Measurements from ENCODE around the gene CAMK2B. TPM values are rescaled to one million over a fixed set of nuclear protein-coding genes. Genes with fewer than 3 reads are reported as not detected.
"Not testable (repeated sequence)": the region's sequence is repeated elsewhere in the genome, so short reads cannot be mapped to it uniquely, and the experiment has no call there.

The CAMK2B gene
- total and polyA plus RNA-seq, 7 experiments from 2014 or later, result 0.12 to 0.61 TPM; not detected in 5

DNA sequence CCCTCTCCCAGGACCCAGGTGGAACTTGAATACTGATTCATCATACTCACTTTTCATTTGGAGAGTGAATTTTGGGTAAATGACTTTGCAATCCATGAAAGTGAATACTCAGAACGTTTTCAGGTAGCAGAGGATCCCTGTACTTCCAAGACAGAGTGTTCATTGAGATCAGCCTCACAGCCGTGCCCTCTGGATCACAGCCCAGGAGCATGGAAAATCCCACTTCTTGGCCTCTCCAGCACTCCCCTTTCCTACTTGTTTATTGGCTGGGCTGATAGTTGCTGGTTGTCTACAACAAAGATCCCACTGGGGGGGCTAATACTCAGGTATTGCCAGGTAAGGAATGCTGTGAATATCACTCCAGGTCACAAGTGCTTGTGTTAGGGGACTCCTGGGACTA, 142.0 kb downstream of the CAMK2B start:
- intact Hi-C loops (cut with micrococcal nuclease), result no loop called here
- Histone ChIP-seq H3K9me3 (ENCODE audit: control insufficient read depth in 2 of 3, low read length in 3 of 3) (no peaks in the 10 kb centered on the region), H3K4me3 (ENCODE audit: low read length) (no peak overlapping the region), H3K27me3 (ENCODE audit: control insufficient read depth in 2 of 2, insufficient read depth in 2 of 2, low read length in 2 of 2) (no peaks in the 10 kb centered on the region), H3K4me1 (ENCODE audit: control insufficient read depth in 2 of 2, insufficient read depth in 2 of 2, low read length in 2 of 2) (no peaks in the 10 kb centered on the region), H3K36me3 (ENCODE audit: control insufficient read depth in 2 of 3, insufficient read depth in 3 of 3, low read length in 3 of 3) (no peaks in the 10 kb centered on the region), H3K27ac (ENCODE audit: low read depth, low read length) (no peak overlapping the region)
- CTCF ChIA-PET, result no interaction called here
- POLR2A ChIA-PET, result no interaction called here
- Mint-ChIP-seq H3K4me3 (no peak overlapping the region), H3K27me3 (peaks cover 0 to 10% (median 8%) of the 10 kb centered on the region in 5 donors), H3K27ac (no peak overlapping the region), H3K36me3 (peaks cover 0 to 3% (median 0%) of the 10 kb centered on the region in 5 donors), H3K9me3 (peaks cover 0 to 10% (median 2%) of the 10 kb centered on the region in 11 donors), H3K4me1 (no peaks in the 10 kb centered on the region)
- ATAC-seq, result no peak
- DNase-seq, result no peak

DNA sequence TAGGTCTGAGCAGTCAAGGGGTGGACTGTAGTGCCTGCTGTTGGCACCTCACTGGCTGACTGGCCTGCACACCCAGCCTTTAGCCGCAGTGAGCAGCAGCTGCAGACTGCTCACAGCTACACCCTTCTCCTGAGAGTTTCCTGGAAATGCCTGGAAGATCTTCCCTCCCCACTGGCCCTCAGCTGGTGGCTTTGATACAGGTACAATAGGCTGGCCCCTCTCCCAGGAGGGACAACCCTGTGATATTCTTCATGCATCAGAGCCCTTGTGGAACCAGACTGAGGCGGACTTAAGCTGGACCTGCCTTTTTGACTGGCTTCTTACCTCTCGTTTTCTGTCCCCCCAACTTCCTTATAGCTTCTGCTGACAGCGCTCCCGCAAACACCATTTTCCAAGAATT, 142.6 kb downstream of the CAMK2B start:
- Histone ChIP-seq H3K9me3 (ENCODE audit: control insufficient read depth in 2 of 3, low read length in 3 of 3) (no peaks in the 10 kb centered on the region), H3K4me3 (ENCODE audit: low read length) (no peak overlapping the region), H3K27me3 (ENCODE audit: control insufficient read depth in 2 of 2, insufficient read depth in 2 of 2, low read length in 2 of 2) (no peaks in the 10 kb centered on the region), H3K4me1 (ENCODE audit: control insufficient read depth in 2 of 2, insufficient read depth in 2 of 2, low read length in 2 of 2) (no peaks in the 10 kb centered on the region), H3K36me3 (ENCODE audit: control insufficient read depth in 2 of 3, insufficient read depth in 3 of 3, low read length in 3 of 3) (no peaks in the 10 kb centered on the region), H3K27ac (ENCODE audit: low read depth, low read length) (no peak overlapping the region)
- Mint-ChIP-seq H3K4me3 (no peak overlapping the region), H3K4me1 (no peaks in the 10 kb centered on the region), H3K36me3 (peaks cover 0 to 3% (median 0%) of the 10 kb centered on the region in 5 donors), H3K9me3 (peaks cover 0 to 10% (median 2%) of the 10 kb centered on the region in 11 donors), H3K27ac (no peak overlapping the region), H3K27me3 (peaks cover 0 to 13% (median 8%) of the 10 kb centered on the region in 5 donors)
- POLR2A ChIA-PET, result no interaction called here
- no peak for ATAC-seq
- intact Hi-C loops (cut with micrococcal nuclease), result no loop called here
- CTCF ChIA-PET, result no interaction called here
- no peak for DNase-seq

DNA sequence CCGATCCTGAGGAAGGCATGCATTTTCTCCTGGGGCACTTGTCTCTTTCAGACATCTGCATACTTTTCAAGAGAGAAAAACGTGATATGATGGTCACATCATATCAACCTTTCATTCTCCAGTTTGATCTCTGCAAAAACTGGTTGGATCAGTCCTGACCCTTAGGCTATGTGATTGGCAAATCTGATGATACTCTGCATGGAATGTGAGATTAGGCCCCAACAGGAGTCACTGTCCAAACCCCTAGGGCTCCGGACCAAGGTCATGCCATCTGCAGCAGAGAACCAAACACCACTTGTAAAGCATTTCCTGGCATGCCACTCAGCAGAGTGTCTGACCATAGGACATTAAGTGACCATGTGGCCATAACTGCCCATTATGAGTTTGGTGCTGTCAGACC, 144.8 kb downstream of the CAMK2B start:
- Histone ChIP-seq H3K36me3 (ENCODE audit: control insufficient read depth in 2 of 3, insufficient read depth in 3 of 3, low read length in 3 of 3) (no peaks in the 10 kb centered on the region), H3K27me3 (ENCODE audit: control insufficient read depth in 2 of 2, insufficient read depth in 2 of 2, low read length in 2 of 2) (no peaks in the 10 kb centered on the region), H3K4me3 (ENCODE audit: low read length) (no peak overlapping the region), H3K27ac (ENCODE audit: low read depth, low read length) (no peak overlapping the region), H3K4me1 (ENCODE audit: control insufficient read depth in 2 of 2, insufficient read depth in 2 of 2, low read length in 2 of 2) (no peaks in the 10 kb centered on the region), H3K9me3 (ENCODE audit: control insufficient read depth in 2 of 3, low read length in 3 of 3) (no peaks in the 10 kb centered on the region)
- no peak for ATAC-seq
- ChIA-PET CTCF (no interaction called here), POLR2A (no interaction called here)
- peaks cover 0 to 21% (median 8%) of the 10 kb centered on the region in 5 donors for H3K27me3 Mint-ChIP-seq
- H3K9me3 Mint-ChIP-seq, result peaks cover 0 to 10% (median 2%) of the 10 kb centered on the region in 11 donors
- DNase-seq, result no peak
- no peaks in the 10 kb centered on the region for H3K4me1 Mint-ChIP-seq
- intact Hi-C loops (cut with micrococcal nuclease), result no loop called here
- no peak overlapping the region for H3K27ac Mint-ChIP-seq
- H3K36me3 Mint-ChIP-seq, result peaks cover 0 to 3% (median 0%) of the 10 kb centered on the region in 5 donors
- no peak overlapping the region for H3K4me3 Mint-ChIP-seq

DNA sequence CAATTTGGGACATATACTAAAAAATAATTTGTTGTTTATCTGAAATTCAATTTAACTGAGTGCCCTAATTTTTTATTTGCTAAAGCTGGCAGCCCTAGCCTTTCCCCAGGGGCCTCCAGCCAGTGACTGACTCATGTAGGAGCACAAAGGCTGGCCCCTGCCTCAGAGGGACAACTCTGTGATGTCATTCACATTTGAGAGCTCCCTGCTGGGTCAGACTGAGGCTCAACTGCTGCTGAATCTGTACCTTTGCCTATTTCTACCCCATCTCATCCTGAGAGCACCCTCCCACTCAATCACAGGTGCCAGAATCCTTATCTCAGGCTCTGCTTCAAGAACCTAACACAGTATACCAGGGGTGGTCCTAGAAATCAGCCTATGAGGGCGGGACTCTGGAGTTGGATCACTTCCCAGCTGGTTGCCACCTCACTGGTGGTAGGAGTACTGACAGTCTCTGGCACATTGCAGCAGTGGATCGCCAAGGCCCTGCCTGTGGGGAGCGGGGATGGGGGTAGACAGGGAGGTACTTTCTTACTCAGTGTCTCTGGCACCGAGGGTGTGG, 147.7 kb downstream of the CAMK2B start:
- peaks cover 0 to 2% (median 0%) of the 10 kb centered on the region in 7 donors for H3K4me1 Mint-ChIP-seq
- DNase-seq, result no peak

DNA sequence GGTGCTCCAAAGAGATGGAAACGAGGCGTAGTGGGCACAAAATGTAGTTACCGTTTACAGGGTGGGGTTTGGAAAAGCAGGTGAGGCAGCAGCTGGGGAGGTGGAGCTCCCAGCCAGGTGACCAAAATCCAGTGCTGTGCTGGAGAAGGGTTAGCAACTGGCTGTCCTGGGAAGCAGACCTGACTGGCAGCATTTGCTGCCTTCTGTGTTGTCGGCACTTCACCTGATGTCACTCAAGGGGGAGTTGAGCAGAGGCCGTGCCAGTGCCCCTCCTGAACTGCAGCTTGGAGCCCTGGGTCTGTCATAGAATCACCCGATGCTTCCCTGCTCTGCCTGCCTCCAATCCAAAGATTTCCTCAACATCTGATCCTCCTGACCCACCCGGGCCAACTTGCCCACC, 148.9 kb downstream of the CAMK2B start:
- peaks cover 0 to 25% (median 8%) of the 10 kb centered on the region in 5 donors for H3K27me3 Mint-ChIP-seq
- H3K9me3 ChIP-seq (ENCODE audit: control insufficient read depth in 2 of 3, low read length in 3 of 3), result no peaks in the 10 kb centered on the region
- peaks cover 0 to 3% (median 0%) of the 10 kb centered on the region in 5 donors for H3K36me3 Mint-ChIP-seq
- ATAC-seq, result no peak
- H3K4me1 ChIP-seq (ENCODE audit: control insufficient read depth in 2 of 2, insufficient read depth in 2 of 2, low read length in 2 of 2), result no peaks in the 10 kb centered on the region
- H3K27ac ChIP-seq (ENCODE audit: low read depth, low read length), result no peak overlapping the region
- no peaks in the 10 kb centered on the region for H3K27me3 ChIP-seq (ENCODE audit: control insufficient read depth in 2 of 2, insufficient read depth in 2 of 2, low read length in 2 of 2)
- DNase-seq, result no peak
- POLR2A ChIA-PET, result no interaction called here
- CTCF ChIA-PET, result interaction anchor here (0.6 kb wide), 2 partner anchors 111 to 643 kb away, joined by 3 read pairs; partner anchors contain the start of gene PGAM2
- peaks cover 0 to 3% (median 0%) of the 10 kb centered on the region in 7 donors for H3K4me1 Mint-ChIP-seq
- intact Hi-C loops (cut with micrococcal nuclease), result no loop called here
- no peak overlapping the region for H3K4me3 ChIP-seq (ENCODE audit: low read length)
- no peaks in the 10 kb centered on the region for H3K36me3 ChIP-seq (ENCODE audit: control insufficient read depth in 2 of 3, insufficient read depth in 3 of 3, low read length in 3 of 3)
- no peak overlapping the region for H3K4me3 Mint-ChIP-seq
- no peak overlapping the region for H3K27ac Mint-ChIP-seq
- H3K9me3 Mint-ChIP-seq, result peaks cover 0 to 8% (median 0%) of the 10 kb centered on the region in 11 donors

More for the DNA sequence above, 147.7 kb downstream of the CAMK2B start:
- no peaks in the 10 kb centered on the region for H3K27me3 ChIP-seq (ENCODE audit: control insufficient read depth in 2 of 2, insufficient read depth in 2 of 2, low read length in 2 of 2)
- peaks cover 0 to 7% (median 3%) of the 10 kb centered on the region in 11 donors for H3K9me3 Mint-ChIP-seq
- POLR2A ChIA-PET, result no interaction called here
- H3K27ac Mint-ChIP-seq, result no peak overlapping the region
- H3K9me3 ChIP-seq (ENCODE audit: control insufficient read depth in 2 of 3, low read length in 3 of 3), result no peaks in the 10 kb centered on the region
- H3K4me3 ChIP-seq (ENCODE audit: low read length), result no peak overlapping the region
- intact Hi-C loops (cut with micrococcal nuclease), result no loop called here
- H3K27me3 Mint-ChIP-seq, result peaks cover 0 to 23% (median 8%) of the 10 kb centered on the region in 5 donors
- H3K4me3 Mint-ChIP-seq, result no peak overlapping the region
- no peak for ATAC-seq
- no peaks in the 10 kb centered on the region for H3K4me1 ChIP-seq (ENCODE audit: control insufficient read depth in 2 of 2, insufficient read depth in 2 of 2, low read length in 2 of 2)
- no peak overlapping the region for H3K27ac ChIP-seq (ENCODE audit: low read depth, low read length)
- CTCF ChIA-PET, result no interaction called here
- peaks cover 0 to 3% (median 0%) of the 10 kb centered on the region in 5 donors for H3K36me3 Mint-ChIP-seq
- no peaks in the 10 kb centered on the region for H3K36me3 ChIP-seq (ENCODE audit: control insufficient read depth in 2 of 3, insufficient read depth in 3 of 3, low read length in 3 of 3)

DNA sequence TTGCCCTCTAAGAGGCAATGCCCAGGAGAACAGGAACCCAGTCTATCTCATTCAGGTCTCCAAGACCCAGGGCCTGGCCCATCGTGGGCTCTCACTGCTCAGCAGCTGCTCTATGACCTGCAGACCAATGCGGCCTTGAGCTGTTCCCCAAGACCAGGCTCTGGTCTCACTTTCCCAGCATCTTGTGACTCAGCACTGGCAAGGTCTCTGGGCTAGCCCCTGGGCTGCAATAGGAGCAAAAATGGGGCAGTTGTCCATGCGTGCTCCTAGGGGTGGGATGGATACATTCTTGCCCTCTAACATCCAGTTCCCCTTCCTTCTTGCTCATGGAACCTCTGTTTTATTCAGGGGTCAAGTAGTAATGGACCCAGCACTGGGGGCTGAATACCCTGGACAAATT, 149.7 kb downstream of the CAMK2B start:
- Mint-ChIP-seq H3K4me1 (peaks cover 0 to 3% (median 0%) of the 10 kb centered on the region in 7 donors), H3K4me3 (no peak overlapping the region), H3K9me3 (peaks cover 0 to 10% (median 2%) of the 10 kb centered on the region in 11 donors), H3K36me3 (peaks cover 0 to 3% (median 0%) of the 10 kb centered on the region in 5 donors), H3K27ac (no peak overlapping the region), H3K27me3 (peaks cover 0 to 26% (median 8%) of the 10 kb centered on the region in 5 donors)
- H3K4me1 ChIP-seq (ENCODE audit: control insufficient read depth in 2 of 2, insufficient read depth in 2 of 2, low read length in 2 of 2), result no peaks in the 10 kb centered on the region
- ChIA-PET POLR2A (no interaction called here), CTCF (interaction anchor here (0.6 kb wide), 1 partner anchor 110 kb away, joined by 3 read pairs; the partner anchor contains the start of gene PGAM2)
- no peak for ATAC-seq
- H3K9me3 ChIP-seq (ENCODE audit: control insufficient read depth in 2 of 3, low read length in 3 of 3), result no peaks in the 10 kb centered on the region
- no peak overlapping the region for H3K27ac ChIP-seq (ENCODE audit: low read depth, low read length)
- H3K4me3 ChIP-seq (ENCODE audit: low read length), result no peak overlapping the region
- H3K36me3 ChIP-seq (ENCODE audit: control insufficient read depth in 2 of 3, insufficient read depth in 3 of 3, low read length in 3 of 3), result no peaks in the 10 kb centered on the region
- intact Hi-C loops (cut with micrococcal nuclease), result no loop called here
- no peaks in the 10 kb centered on the region for H3K27me3 ChIP-seq (ENCODE audit: control insufficient read depth in 2 of 2, insufficient read depth in 2 of 2, low read length in 2 of 2)
- no peak for DNase-seq

DNA sequence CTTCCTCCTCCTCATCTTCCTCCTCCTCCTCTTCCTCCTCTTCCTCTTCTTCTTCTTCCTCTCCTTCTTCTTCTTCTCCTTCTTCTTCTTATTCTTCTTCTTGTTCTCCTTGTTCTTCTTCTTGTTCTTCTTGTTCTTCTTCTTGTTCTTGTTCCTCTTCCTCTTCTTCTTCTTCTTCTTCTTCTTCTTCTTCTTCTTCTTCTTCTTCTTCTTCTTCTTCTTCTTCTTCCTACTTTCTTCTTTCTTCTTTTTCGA, 150.8 kb downstream of the CAMK2B start:
- ChIA-PET POLR2A (interaction anchor here (0.8 kb wide), 1 partner anchor 24 kb away, joined by 3 read pairs; no protein-coding TSS in a partner anchor), CTCF (interaction anchor here (0.6 kb wide), 1 partner anchor 633 kb away, joined by 4 read pairs; no protein-coding TSS in a partner anchor)
- H3K9me3 ChIP-seq (ENCODE audit: control insufficient read depth in 2 of 3, low read length in 3 of 3); H3K4me1 Mint-ChIP-seq; H3K27ac Mint-ChIP-seq; intact Hi-C loops (cut with micrococcal nuclease); H3K36me3 Mint-ChIP-seq; H3K4me3 Mint-ChIP-seq; H3K27me3 ChIP-seq (ENCODE audit: control insufficient read depth in 2 of 2, insufficient read depth in 2 of 2, low read length in 2 of 2); H3K4me3 ChIP-seq (ENCODE audit: low read length); H3K36me3 ChIP-seq (ENCODE audit: control insufficient read depth in 2 of 3, insufficient read depth in 3 of 3, low read length in 3 of 3); H3K27ac ChIP-seq (ENCODE audit: low read depth, low read length); ATAC-seq; H3K4me1 ChIP-seq (ENCODE audit: control insufficient read depth in 2 of 2, insufficient read depth in 2 of 2, low read length in 2 of 2); DNase-seq: not testable (repeated sequence)
- peaks cover 0 to 27% (median 8%) of the 10 kb centered on the region in 5 donors for H3K27me3 Mint-ChIP-seq
- H3K9me3 Mint-ChIP-seq, result peaks cover 0 to 12% (median 3%) of the 10 kb centered on the region in 11 donors

Measured in naive thymus-derived CD4-positive, alpha-beta T cell (primary cell).